Activated CD8-positive, alpha-beta memory T cell treated with anti-CD3 and anti-CD28 coated beads for 36 hours (primary cell): ENCODE data around the gene EPN1. TPM values are rescaled to one million over a fixed set of nuclear protein-coding genes. Genes with fewer than 3 reads are reported as not detected.

Source experiments
- CTCF ChIA-PET: fragments of 350-600 bp; sonication (Branson Sonifier 250); formaldehyde crosslinking; loops from one replicate; lab custom pipeline; 2021; ENCODE audit warnings: antibody characterized with exemption; lab: Charles Lee
- POLR2A ChIA-PET: fragments of 350-600 bp; sonication (Branson Sonifier 250); formaldehyde crosslinking; loops from one replicate; lab custom pipeline; 2021; ENCODE audit warnings: antibody characterized with exemption; lab: Charles Lee
- total RNA-seq, 2 experiments: library from RNA; stranded (reverse); gene quantifications; one replicate each; pipeline ENCODE4 v1.2.3, GENCODE V29; 2021

The EPN1 gene
- total RNA-seq, 2 experiments from 2014 or later = 40.1 to 41.8 TPM

DNA sequence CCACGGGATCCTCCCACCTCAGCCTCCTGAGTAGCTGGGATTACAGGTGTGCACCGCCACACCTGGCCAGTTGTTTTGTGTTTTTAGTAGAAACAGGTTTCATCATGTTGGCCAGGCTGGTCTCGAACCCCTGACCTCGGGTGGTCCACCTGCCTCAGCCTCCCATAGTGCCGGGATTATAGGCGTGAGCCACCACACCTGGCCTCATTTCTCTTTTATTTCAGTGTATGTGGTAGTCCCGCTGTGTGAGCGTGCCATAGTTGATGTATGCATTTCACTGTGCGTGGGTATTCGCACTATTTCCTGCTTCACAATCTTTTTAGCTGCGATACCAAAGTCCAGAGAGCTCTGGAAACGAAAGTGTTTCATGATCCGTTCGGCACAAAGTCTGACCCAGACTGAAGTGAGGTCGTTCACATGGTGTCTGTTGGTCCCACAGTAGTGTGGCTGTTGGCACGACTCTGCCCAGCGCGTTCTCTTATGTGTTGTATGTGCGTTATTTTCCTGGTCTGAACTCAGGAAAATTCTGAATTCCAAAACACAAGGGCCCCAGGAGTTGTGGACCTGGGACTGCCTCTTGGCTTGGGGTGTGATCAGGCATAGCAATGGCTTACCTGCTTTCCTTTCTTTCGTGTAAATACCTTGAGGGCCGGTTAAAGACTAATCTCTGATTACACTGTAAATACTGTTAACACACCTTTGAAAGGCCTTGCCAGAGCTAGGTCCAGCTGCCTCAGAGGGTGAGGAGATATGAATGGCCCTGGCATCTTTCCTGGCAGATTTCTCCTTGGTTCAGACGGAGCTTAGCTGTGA lies 8.6 kb downstream of the EPN1 start:
- POLR2A ChIA-PET = no interaction called here
- CTCF ChIA-PET = no interaction called here

- CTCF ChIA-PET = interaction anchor here (0.8 kb wide), 1 partner anchor 13 kb away, joined by 3 read pairs; no protein-coding TSS in a partner anchor
- POLR2A ChIA-PET = no interaction called here
Measured at GRCh38 chr19:55684946-55685681, 10.1 kb downstream of the EPN1 start.

- ChIA-PET POLR2A (no interaction called here), CTCF (no interaction called here)
Measured at GRCh38 chr19:55685776-55686175, 10.8 kb downstream of the EPN1 start.

GRCh38 chr19:55686311-55687050 lies 11.5 kb downstream of the EPN1 start:
- CTCF ChIA-PET = no interaction called here
- POLR2A ChIA-PET = no interaction called here

- CTCF ChIA-PET = no interaction called here
- POLR2A ChIA-PET = no interaction called here
Measured at GRCh38 chr19:55687281-55688201, 12.5 kb downstream of the EPN1 start.

DNA sequence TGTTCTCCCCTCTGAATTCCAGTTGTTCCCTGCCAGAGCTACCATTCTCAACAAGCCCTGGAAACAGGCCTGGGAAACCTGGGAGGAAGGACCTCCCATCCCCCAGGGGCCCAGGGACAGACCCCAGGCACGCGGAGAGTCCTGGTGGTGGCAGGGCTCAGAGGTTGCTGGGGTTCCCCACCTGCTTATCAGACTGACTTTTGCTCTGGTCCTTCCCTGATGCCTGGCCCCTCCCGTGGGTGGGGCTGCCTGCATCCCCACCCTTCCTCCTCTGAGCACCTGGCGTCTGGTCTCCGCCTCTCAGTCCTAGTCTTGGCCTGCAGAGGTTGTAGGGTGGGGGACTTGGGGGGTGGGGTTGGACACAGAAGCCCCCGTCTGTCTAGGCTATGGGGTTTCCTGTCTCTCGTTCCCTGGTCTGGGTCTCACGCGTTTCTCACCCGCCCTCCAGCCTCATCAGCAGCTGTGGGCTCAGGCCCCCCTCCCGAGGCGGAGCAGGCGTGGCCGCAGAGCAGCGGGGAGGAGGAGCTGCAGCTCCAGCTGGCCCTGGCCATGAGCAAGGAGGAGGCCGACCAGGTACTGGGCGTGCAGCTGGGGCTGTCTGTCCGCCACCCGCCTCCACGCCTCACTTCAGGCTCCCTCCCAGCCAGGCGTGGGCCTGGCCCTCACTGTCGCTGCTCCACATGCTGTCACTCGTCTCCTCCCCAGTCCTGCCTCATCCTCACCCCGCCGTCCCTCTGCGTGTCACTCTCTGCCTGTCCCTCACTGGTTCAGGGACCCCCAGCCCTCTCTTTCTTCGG lies 13.6 kb downstream of the EPN1 start:
- ChIA-PET CTCF (no interaction called here), POLR2A (no interaction called here)

DNA sequence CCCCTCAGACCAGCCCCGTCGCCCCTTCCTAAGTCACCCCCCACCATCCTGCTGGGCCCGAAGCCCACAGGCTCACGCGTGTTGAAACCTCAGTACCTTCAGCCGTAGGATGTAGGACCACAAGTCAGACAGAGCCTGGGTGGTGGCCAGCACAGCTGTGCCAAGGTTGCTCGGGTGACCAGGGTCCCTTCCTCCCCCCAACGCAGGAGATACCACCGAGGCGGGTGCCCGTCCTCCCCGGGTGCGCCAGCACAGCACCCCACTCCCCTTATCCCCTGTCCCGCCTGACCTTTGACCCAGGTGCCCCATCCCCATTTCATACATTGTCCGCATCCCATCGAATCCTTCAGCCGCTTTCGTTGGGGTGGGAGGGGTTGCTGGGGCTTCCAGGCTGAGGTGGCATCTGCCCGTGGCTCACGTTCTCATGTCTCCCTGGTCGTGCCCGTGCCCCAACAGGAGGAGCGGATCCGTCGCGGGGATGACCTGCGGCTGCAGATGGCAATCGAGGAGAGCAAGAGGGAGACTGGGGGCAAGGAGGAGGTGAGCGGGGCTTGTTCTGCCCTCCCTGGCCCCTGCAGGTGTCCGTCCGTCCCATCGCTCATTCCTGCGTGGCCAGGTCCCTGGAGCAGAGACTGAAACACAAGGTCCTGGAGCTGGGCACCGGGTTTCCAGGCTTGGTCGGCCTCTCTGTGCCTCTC lies 14.5 kb downstream of the EPN1 start:
- ChIA-PET CTCF (no interaction called here), POLR2A (no interaction called here)

GRCh38 chr19:55690109-55690768 lies 15.2 kb downstream of the EPN1 start:
- POLR2A ChIA-PET = no interaction called here
- CTCF ChIA-PET = interaction anchor here (0.8 kb wide), 1 partner anchor 16 kb away, joined by 3 read pairs; no protein-coding TSS in a partner anchor

DNA sequence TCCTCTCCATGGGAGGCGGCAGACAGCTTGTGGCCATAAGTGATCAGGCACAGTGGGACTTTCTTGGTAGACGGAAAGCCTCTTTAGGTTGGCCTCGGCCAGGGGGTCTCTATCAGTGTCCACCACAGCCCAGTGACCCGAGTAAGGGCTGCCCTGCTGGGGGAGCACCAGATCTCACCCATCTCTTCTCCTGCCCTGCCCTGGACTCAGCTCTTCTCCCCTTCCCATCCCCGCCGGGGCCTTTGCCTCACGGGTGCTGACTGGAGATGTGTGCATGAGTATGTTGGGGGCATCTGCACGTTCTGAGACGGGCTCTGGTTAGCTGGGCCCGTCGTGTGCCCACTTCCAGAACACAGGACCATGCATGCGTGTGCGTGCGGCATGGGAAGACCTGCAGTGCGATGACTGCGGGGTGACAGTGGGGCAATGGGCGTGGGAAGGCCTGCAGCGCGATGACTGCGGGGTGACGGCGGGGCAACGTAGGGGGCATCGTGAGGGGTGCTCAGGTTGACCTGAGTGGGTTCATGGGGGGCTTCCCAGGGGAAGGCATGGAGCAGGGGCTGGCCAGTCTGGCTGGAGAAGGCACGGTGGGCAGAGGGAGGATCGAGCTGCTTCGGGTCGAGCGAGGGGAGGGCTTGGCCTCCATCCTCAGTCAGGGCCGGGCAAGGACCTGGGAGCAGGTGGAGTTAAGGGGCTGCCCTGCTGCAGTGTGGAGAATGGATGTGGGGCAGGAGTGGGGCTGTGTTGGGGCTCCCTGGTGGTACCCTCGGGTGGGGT lies 15.9 kb downstream of the EPN1 start:
- ChIA-PET CTCF (interaction anchor here (0.8 kb wide), 1 partner anchor 15 kb away, joined by 3 read pairs; no protein-coding TSS in a partner anchor), POLR2A (no interaction called here)

GRCh38 chr19:55691561-55692481 lies 16.8 kb downstream of the EPN1 start:
- ChIA-PET CTCF (no interaction called here), POLR2A (no interaction called here)

DNA sequence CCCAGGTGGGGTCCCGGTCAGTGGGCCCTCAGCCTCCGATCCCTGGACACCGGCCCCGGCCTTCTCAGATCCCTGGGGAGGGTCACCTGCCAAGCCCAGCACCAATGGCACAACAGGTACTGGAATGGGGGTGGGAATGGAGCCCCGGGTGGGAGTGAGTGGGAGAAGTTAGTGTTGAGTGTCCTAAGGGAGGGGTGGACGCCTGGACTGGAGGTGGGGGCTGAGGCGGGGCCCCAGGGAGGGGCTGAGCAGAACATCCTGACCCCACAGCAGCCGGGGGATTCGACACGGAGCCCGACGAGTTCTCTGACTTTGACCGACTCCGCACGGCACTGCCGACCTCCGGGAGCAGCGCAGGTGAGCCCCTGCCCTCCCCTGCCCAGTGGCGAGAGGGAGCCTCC lies 17.7 kb downstream of the EPN1 start:
- CTCF ChIA-PET = no interaction called here
- POLR2A ChIA-PET = interaction anchor here (0.6 kb wide), 1 partner anchor 470 kb away, joined by 4 read pairs; no protein-coding TSS in a partner anchor

- ChIA-PET POLR2A (interaction anchor here (0.6 to 0.7 kb wide), 2 partner anchors 36 to 469 kb away, joined by 4 to 6 read pairs; no protein-coding TSS in a partner anchor), CTCF (no interaction called here)
Measured at GRCh38 chr19:55693336-55693974, 18.4 kb downstream of the EPN1 start.

DNA sequence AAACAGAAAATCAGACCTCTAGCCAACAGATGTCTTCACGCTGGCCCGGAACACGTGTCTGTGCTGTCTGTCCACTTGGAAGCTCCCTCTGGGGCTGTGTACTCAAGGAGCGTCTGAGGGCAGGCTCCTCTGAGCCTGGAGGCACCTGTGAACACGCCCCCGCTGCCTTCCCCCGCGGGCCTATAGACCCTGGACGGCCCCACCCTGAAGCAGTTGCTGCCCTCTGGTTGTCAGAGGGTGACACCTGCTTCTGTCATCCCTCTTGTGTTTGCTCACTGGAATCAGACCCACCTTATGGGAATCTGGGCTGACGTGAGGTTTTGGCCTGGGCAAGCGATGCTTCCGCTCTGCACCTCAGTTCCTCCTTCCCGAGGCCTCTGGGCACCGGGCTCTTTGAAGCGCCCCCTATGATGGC lies 19.2 kb downstream of the EPN1 start:
- ChIA-PET CTCF (no interaction called here), POLR2A (interaction anchor here (0.7 kb wide), 1 partner anchor 37 kb away, joined by 6 read pairs; no protein-coding TSS in a partner anchor)

DNA sequence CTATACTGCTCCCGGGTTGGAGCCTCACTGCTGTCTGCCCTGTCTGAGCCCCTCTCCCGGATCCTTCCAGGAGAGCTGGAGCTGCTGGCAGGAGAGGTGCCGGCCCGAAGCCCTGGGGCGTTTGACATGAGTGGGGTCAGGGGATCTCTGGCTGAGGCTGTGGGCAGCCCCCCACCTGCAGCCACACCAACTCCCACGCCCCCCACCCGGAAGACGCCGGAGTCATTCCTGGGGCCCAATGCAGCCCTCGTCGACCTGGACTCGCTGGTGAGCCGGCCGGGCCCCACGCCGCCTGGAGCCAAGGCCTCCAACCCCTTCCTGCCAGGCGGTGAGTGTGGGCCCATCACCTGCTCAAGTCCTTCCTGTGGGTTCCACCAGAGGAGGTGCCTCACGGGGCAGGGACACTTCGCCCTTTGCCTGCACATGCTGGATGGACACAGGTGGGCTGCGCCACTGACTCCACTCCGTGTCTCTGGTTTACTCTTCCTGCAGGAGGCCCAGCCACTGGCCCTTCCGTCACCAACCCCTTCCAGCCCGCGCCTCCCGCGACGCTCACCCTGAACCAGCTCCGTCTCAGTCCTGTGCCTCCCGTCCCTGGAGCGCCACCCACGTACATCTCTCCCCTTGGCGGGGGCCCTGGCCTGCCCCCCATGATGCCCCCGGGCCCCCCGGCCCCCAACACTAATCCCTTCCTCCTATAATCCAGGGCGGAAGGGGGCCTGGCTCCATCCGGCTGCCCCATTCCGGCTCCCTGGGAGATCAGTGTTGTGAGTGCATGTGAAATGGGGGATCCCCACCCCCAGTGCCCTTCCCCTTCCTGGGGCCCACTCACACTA lies 19.8 kb downstream of the EPN1 start:
- POLR2A ChIA-PET = no interaction called here

More for the DNA sequence above, 19.8 kb downstream of the EPN1 start:
- CTCF ChIA-PET = no interaction called here
